Measurements from ENCODE around the gene SND1.

Gene SND1

GRCh38 chr7:128073671-128074310 is 421.8 kb downstream of the SND1 start:
- Histone ChIP-seq H3K27ac (no peak overlapping the region), H3K4me3 (no peak overlapping the region)
- no peak for TF ChIP-seq CTCF (IDR thresholded peaks at IDR 0.05)
- DNase-seq (ENCODE audit: low spot score) = no peak

- DNase-seq (ENCODE audit: low spot score) = no peak
- H3K4me3 ChIP-seq = no peak overlapping the region
- H3K27ac ChIP-seq = no peak overlapping the region
- TF ChIP-seq CTCF (IDR thresholded peaks at IDR 0.05) = no peak
Measured at GRCh38 chr7:128074336-128074735, 422.3 kb downstream of the SND1 start.

- H3K4me3 ChIP-seq = no peak overlapping the region
- TF ChIP-seq CTCF (IDR thresholded peaks at IDR 0.05) = no peak
- DNase-seq (ENCODE audit: low spot score) = no peak
- H3K27ac ChIP-seq = no peak overlapping the region
Measured at GRCh38 chr7:128074736-128075135, 422.7 kb downstream of the SND1 start.

GRCh38 chr7:128075242-128076095 is 423.5 kb downstream of the SND1 start:
- Histone ChIP-seq H3K27ac (no peak overlapping the region), H3K4me3 (no peak overlapping the region)
- DNase-seq (ENCODE audit: low spot score) = no peak
- TF ChIP-seq CTCF (IDR thresholded peaks at IDR 0.05) = no peak

- no peak for TF ChIP-seq CTCF (IDR thresholded peaks at IDR 0.05)
- H3K27ac ChIP-seq = no peak overlapping the region
- no peak for DNase-seq (ENCODE audit: low spot score)
- H3K4me3 ChIP-seq = no peak overlapping the region
Measured at GRCh38 chr7:128076196-128076795, 424.3 kb downstream of the SND1 start.

GRCh38 chr7:128076796-128077271 is 424.8 kb downstream of the SND1 start:
- no peak for DNase-seq (ENCODE audit: low spot score)
- no peak overlapping the region for H3K27ac ChIP-seq
- H3K4me3 ChIP-seq = no peak overlapping the region
- TF ChIP-seq CTCF (IDR thresholded peaks at IDR 0.05) = no peak
